Fibroblast of lung (primary cell): ENCODE measurements around the gene LPGAT1. TPM values are rescaled to one million over a fixed set of nuclear protein-coding genes. Genes with fewer than 3 reads are reported as not detected.

ENCODE experiments used
- DNase-seq, 2 donors: peaks; one replicate each; pipeline versions ENCODE4 v3.0.0 to v3.0.0-alpha.2; 2010; ENCODE audit warnings: low read depth in 2 of 2
- H2AFZ ChIP-seq: 2 replicates; pipeline ENCODE4 v1.5.1; 2012; ENCODE audit warnings: low read length, control low read depth, inconsistent platforms
- H3K27ac ChIP-seq: 2 replicates; pipeline ENCODE4 v1.5.1; 2011; ENCODE audit warnings: low read length, control low read depth; ENCODE audit not compliant: insufficient read depth
- H3K27me3 ChIP-seq: 2 replicates; pipeline ENCODE4 v1.5.1; 2011; ENCODE audit warnings: mild to moderate bottlenecking, low read length; ENCODE audit not compliant: control insufficient read depth, insufficient read depth
- H3K36me3 ChIP-seq: 2 replicates; pipeline ENCODE4 v1.5.1; 2011; ENCODE audit warnings: low read length; ENCODE audit not compliant: control insufficient read depth, insufficient read depth
- H3K4me1 ChIP-seq: 2 replicates; pipeline ENCODE4 v1.5.1; 2011; ENCODE audit warnings: low read length; ENCODE audit not compliant: control insufficient read depth, insufficient read depth; ENCODE audit errors: extremely low read depth
- H3K4me2 ChIP-seq: 2 replicates; pipeline ENCODE4 v1.5.1; 2011; ENCODE audit warnings: low read length, control low read depth; ENCODE audit not compliant: insufficient read depth; ENCODE audit errors: extremely low read depth
- H3K4me3 ChIP-seq, 4 experiments: fragments of 200-600 bp in 1 of 4; sonication (generic) in 1 of 4; replicated peaks in 1 of 4; 2 replicates each; pipeline ENCODE4 v1.5.1; 2011 to 2016; ENCODE audit warnings: low read length in 4 of 4, low read depth in 3 of 4, mild to moderate bottlenecking in 3 of 4, control low read depth in 2 of 4, inconsistent platforms in 1 of 4, mixed read lengths in 1 of 4; ENCODE audit not compliant: insufficient read depth in 1 of 4; ENCODE audit errors: control extremely low read depth in 1 of 4
- H3K79me2 ChIP-seq: 2 replicates; pipeline ENCODE4 v1.5.1; 2012; ENCODE audit warnings: mild to moderate bottlenecking, low read length, inconsistent platforms; ENCODE audit not compliant: control insufficient read depth, insufficient read depth
- H3K9ac ChIP-seq: 2 replicates; pipeline ENCODE4 v1.5.1; 2011; ENCODE audit warnings: mild to moderate bottlenecking, low read length, control low read depth; ENCODE audit not compliant: insufficient read depth
- H3K9me3 ChIP-seq: 2 replicates; pipeline ENCODE4 v1.5.1; 2012; ENCODE audit warnings: low read depth, low read length; ENCODE audit not compliant: control insufficient read depth, insufficient read depth
- H4K20me1 ChIP-seq: 2 replicates; pipeline ENCODE4 v1.5.1; 2011; ENCODE audit warnings: low read length; ENCODE audit not compliant: control insufficient read depth, insufficient read depth; ENCODE audit errors: extremely low read depth
- CTCF ChIP-seq, 2 donors: IDR thresholded peaks in 1 of 2; conservative IDR thresholded peaks in 1 of 2; 1 replicate in 1 of 2; 2 replicates in 1 of 2; pipeline ENCODE4 v1.5.1; 2011 to 2012; ENCODE audit warnings: low read length in 2 of 2, control low read depth in 1 of 2, inconsistent platforms in 1 of 2, low read depth in 1 of 2, mild to moderate bottlenecking in 1 of 2
- EZH2 ChIP-seq: IDR thresholded peaks from 2 replicates; pipeline ENCODE4 v1.5.1; 2012; ENCODE audit warnings: low read length, control low read depth, mild to moderate bottlenecking; ENCODE audit errors: missing control alignments
- polyA minus RNA-seq: library from RNA; depleted of rRNA, polyadenylated mRNA; stranded (reverse); fragments of >200 nt; gene quantifications from 2 replicates; pipeline ENCODE4 v1.2.3, GENCODE V29; 2011; ENCODE audit warnings: low replicate concordance
- polyA plus RNA-seq, 2 donors: library from polyadenylated mRNA; depleted of rRNA in 1 of 2; stranded (reverse) in 1 of 2; unstranded in 1 of 2; fragments of >200 nt; gene quantifications; 2 replicates each; pipeline ENCODE4 v1.2.1, GENCODE V29; 2011 to 2012; ENCODE audit warnings: missing spikeins in 1 of 2
- total RNA-seq: library from RNA; depleted of rRNA; stranded (reverse); fragments of >200 nt; gene quantifications from 2 replicates; pipeline ENCODE4 v1.2.1, GENCODE V29; 2014

Gene LPGAT1, protein sequence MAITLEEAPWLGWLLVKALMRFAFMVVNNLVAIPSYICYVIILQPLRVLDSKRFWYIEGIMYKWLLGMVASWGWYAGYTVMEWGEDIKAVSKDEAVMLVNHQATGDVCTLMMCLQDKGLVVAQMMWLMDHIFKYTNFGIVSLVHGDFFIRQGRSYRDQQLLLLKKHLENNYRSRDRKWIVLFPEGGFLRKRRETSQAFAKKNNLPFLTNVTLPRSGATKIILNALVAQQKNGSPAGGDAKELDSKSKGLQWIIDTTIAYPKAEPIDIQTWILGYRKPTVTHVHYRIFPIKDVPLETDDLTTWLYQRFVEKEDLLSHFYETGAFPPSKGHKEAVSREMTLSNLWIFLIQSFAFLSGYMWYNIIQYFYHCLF
- total RNA-seq = 34.7 and 39.3 TPM in 2 replicates
- 15.3 and 20.7 TPM in 2 replicates for polyA plus RNA-seq
- polyA plus RNA-seq (2012) = 11.6 and 14.6 TPM in 2 replicates
- 4.6 and 5.7 TPM in 2 replicates for polyA minus RNA-seq

DNA sequence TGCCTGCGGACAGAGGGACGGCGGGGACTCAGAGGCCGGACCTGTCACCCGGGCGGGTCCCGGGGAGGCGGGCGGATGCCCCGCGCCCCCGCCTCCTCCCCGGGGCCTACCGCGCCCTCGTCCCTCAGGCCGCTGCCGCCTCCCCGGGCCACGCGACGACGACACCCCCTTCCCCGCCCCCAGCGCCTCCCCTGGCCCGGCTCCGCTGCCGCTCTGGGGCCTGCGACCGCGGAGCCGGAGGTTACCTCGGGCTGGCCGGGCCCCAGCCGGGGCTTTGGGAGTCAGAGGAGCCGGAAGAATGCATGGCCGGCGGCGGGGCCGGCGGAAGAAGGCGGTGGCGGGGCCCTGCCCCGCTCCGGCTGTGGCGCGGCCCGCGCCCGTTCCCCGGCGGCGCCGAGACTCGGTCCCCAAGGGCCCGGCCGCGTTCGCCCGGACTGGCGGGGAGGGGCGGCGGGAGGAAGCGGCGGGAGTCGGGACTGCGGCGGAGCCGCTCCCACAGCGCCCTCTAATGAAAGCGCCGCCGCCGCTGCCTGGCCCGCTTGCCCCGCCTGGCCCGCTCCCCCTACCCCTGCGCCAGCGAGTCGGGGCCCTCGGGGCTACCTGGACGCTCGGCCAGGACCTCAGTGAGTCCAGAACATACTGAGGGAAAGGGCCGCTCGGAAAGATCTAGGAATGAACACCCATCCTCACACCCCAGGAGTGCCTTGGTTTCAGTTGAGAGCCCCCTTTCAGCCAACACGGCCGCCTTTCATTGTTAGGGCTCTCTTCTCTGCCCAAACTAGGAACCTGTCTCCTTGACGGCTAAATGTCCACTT is at the start of gene LPGAT1:
Gene LPGAT1, minus strand, starts transcription at position 436 of the 815 bp plus-strand sequence. CDS start 1,467 bp downstream, outside the sequence.
- H4K20me1 ChIP-seq = no peaks in the 10 kb centered on the region
- no peaks in the 10 kb centered on the region for H3K36me3 ChIP-seq
- H3K4me3 ChIP-seq = peak within 1 kb of the TSS; percentile 58 to 87 (median 73)
- H3K27ac ChIP-seq = peak within 1 kb of the TSS; percentile 50
- peak within 1 kb of the TSS; percentile 86 for H3K4me2 ChIP-seq
- H3K79me2 ChIP-seq = peaks cover 2% of the 10 kb centered on the region
- peak within 1 kb of the TSS; percentile 69 for H3K9ac ChIP-seq
- no peaks in the 10 kb centered on the region for H3K27me3 ChIP-seq
- peak; percentile 56 to 65 for DNase-seq
- TF ChIP-seq EZH2 (no peak), CTCF (conservative IDR thresholded peaks at IDR 0.05 in 1 of 2, IDR thresholded peaks at IDR 0.05 in 1 of 2; ENCODE audit: low read depth in 1 of 2, low read length in 2 of 2) (peak in 1 of 2 donors; percentile 39)
- H2AFZ ChIP-seq = peak within 1 kb of the TSS; percentile 96
- no peaks in the 10 kb centered on the region for H3K4me1 ChIP-seq
- H3K9me3 ChIP-seq = no peaks in the 10 kb centered on the region

DNA sequence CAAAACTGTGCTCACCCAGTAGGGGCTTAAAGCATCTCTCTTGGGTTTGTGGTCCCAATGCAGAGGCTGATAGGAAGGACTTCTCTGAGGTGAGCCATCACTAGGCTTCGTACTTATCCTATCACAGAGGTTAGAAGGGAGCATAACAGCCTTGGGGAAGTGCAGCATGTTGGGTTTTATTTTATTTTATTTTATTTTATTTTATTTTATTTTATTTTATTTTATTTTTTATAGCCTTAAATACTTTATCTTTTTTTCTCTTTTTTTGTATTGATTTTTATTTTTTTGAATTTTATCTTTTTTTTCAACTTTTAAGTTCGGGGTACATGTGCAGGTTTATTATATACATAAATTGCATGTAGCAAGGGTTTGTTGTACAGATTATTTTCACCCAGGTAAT is 48.9 kb upstream of the LPGAT1 start:
- H4K20me1 ChIP-seq = no peaks in the 10 kb centered on the region
- DNase-seq = no peak
- no peaks in the 10 kb centered on the region for H3K4me1 ChIP-seq
- no peak overlapping the region for H3K4me3 ChIP-seq
- H3K36me3 ChIP-seq = no peaks in the 10 kb centered on the region
- H3K27ac ChIP-seq = no peak overlapping the region
- H2AFZ ChIP-seq = no peak overlapping the region
- no peak for TF ChIP-seq CTCF (conservative IDR thresholded peaks at IDR 0.05 in 1 of 2, IDR thresholded peaks at IDR 0.05 in 1 of 2; ENCODE audit: low read depth in 1 of 2, low read length in 2 of 2)
- no peak for TF ChIP-seq EZH2
- no peak overlapping the region for H3K9ac ChIP-seq
- no peaks in the 10 kb centered on the region for H3K27me3 ChIP-seq
- H3K4me2 ChIP-seq = no peak overlapping the region
- no peaks in the 10 kb centered on the region for H3K79me2 ChIP-seq
- no peaks in the 10 kb centered on the region for H3K9me3 ChIP-seq
